Neutrophil (primary cell): ENCODE data around the gene MEF2A.

ENCODE experiments used
- H3K27ac ChIP-seq: fragments of 200-600 bp; sonication (generic); 2 replicates; pipeline ENCODE4 v1.5.1; 2016; ENCODE audit warnings: mild to moderate bottlenecking, moderate library complexity
- H3K27me3 ChIP-seq: fragments of 200-600 bp; sonication (generic); 2 replicates; pipeline ENCODE4 v1.6.0; 2016; ENCODE audit warnings: mild to moderate bottlenecking
- H3K36me3 ChIP-seq: fragments of 200-600 bp; sonication (generic); 2 replicates; pipeline ENCODE4 v1.5.1; 2017
- H3K4me1 ChIP-seq, 2 experiments: fragments of 200-600 bp in 1 of 2; sonication (generic) in 1 of 2; 1 replicate in 1 of 2; 2 replicates in 1 of 2; pipeline versions ENCODE4 v1.5.1 to v1.6.1; 2013 to 2016; ENCODE audit warnings: low read depth in 1 of 2, low read length in 1 of 2, mild to moderate bottlenecking in 1 of 2, moderate library complexity in 1 of 2; ENCODE audit not compliant: control insufficient read depth in 1 of 2, insufficient read depth in 1 of 2
- H3K4me3 ChIP-seq, 2 experiments: fragments of 200-600 bp in 1 of 2; sonication (generic) in 1 of 2; 1 replicate in 1 of 2; 2 replicates in 1 of 2; pipeline ENCODE4 v1.5.1; 2013 to 2016; ENCODE audit warnings: low read depth in 1 of 2, low read length in 1 of 2, mild to moderate bottlenecking in 1 of 2, moderate library complexity in 1 of 2
- H3K9me3 ChIP-seq: fragments of 200-600 bp; sonication (generic); 2 replicates; pipeline ENCODE4 v1.5.1; 2016
- TF ChIP-seq, protein P1 (sequence below): fragments of 200-600 bp; sonication (generic); IDR thresholded peaks from 2 replicates; pipeline ENCODE4 v1.5.1; 2016; ENCODE audit warnings: antibody characterized with exemption

MEF2A gene

DNA sequence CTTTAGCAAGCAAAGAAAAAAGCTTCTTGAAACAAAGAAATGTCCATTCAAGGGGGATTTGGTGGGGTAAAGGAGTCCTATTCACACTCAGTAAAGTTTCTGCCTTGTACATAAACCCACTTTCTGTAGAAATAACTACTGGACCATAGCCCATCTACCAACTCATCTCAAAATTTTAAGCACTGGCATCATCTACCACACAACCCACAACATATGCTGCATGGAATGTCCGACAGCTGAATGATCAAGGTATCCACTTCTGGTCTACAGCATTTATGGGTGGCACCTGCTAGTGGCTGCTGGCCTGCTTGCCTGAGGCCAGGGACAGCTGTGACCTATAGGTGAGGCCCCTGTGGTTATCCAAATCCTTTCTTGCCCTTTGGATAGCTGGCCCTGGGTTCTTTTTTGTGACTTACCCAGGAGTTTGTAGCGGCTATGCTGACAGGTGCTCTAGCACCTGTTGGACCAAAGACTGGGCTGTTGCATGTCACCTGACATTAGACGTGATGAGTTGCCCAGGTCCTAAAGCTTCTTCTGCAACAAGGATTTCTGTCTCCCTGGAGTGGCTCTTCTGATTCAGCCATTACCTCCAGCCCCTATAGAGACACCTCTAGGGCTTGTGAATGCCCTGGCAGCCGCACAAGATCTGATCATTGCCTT, 19.2 kb upstream of the MEF2A start:
- no peaks in the 10 kb centered on the region for H3K4me1 ChIP-seq
- no peaks in the 10 kb centered on the region for H3K27me3 ChIP-seq
- no peak overlapping the region for H3K4me3 ChIP-seq
- H3K9me3 ChIP-seq = no peaks in the 10 kb centered on the region
- TF ChIP-seq, protein P1, sequence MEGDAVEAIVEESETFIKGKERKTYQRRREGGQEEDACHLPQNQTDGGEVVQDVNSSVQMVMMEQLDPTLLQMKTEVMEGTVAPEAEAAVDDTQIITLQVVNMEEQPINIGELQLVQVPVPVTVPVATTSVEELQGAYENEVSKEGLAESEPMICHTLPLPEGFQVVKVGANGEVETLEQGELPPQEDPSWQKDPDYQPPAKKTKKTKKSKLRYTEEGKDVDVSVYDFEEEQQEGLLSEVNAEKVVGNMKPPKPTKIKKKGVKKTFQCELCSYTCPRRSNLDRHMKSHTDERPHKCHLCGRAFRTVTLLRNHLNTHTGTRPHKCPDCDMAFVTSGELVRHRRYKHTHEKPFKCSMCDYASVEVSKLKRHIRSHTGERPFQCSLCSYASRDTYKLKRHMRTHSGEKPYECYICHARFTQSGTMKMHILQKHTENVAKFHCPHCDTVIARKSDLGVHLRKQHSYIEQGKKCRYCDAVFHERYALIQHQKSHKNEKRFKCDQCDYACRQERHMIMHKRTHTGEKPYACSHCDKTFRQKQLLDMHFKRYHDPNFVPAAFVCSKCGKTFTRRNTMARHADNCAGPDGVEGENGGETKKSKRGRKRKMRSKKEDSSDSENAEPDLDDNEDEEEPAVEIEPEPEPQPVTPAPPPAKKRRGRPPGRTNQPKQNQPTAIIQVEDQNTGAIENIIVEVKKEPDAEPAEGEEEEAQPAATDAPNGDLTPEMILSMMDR = no peak
- H3K27ac ChIP-seq = no peak overlapping the region
- no peaks in the 10 kb centered on the region for H3K36me3 ChIP-seq

DNA sequence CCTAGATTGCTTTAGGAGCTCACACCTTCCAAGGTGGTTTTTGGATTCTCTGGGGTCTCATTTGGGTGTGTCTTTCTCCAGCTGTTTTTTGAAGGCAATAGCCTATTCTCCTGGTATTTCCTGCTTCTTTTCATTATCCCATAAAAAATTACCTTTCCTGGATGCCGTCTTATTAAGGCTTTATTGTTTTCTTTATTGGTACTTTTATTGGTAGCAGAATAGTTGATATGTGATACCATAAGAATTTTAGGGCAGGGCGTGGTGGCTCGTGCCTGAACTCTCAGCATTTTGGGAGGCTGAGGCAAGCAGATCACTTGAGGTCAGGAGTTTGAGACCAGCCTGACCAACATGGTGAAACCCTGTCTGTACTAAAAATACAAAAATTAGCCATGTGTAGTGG, 18.3 kb upstream of the MEF2A start:
- TF ChIP-seq, protein P1 = no peak
- Histone ChIP-seq H3K36me3 (no peaks in the 10 kb centered on the region), H3K4me1 (no peaks in the 10 kb centered on the region)

DNA sequence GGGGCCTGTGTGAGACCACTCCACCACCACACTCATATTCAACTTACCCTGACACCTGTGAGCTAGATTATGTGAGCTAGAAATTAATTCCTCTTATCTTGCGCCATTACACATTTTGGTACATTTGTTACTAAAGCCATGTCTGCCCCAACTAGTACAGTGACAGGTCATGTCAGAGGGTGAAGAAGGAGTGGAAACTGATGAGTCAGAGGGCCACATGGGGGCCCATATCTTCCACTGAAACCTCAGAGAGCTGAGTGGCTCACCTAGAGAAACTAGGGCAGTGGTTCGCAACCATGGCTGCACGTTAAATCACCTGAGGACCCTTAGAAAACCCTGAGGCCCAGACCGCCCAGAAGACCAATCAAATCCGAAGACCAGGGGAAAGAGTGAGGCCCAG, 15.7 kb upstream of the MEF2A start:
- Histone ChIP-seq H3K27ac (no peak overlapping the region), H3K4me3 (no peak overlapping the region), H3K4me1 (no peaks in the 10 kb centered on the region), H3K36me3 (no peaks in the 10 kb centered on the region), H3K9me3 (no peaks in the 10 kb centered on the region), H3K27me3 (no peaks in the 10 kb centered on the region)
- TF ChIP-seq, protein P1 = no peak

More for the DNA sequence above, 18.3 kb upstream of the MEF2A start:
- H3K9me3 ChIP-seq = no peaks in the 10 kb centered on the region
- no peaks in the 10 kb centered on the region for H3K27me3 ChIP-seq
- H3K4me3 ChIP-seq = no peak overlapping the region
- no peak overlapping the region for H3K27ac ChIP-seq

DNA sequence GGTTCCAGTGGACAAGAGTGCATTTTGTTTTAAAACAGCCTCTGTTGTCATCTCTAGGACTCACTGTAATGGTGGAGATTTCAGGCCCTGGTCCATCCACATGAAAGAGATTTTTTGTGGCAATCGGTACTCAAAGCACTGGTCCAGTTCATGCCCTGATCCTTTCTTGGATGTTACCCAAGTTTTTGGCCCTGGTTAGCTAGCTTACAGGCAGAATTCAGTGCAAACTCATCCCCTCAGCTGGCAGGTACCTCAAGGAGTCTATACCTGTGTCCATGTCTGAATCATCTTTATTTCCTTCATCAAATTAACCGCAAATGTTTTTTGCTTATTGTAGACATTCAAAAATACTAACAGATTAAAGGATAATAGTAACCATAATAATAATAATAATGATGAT, 13.7 kb upstream of the MEF2A start:
- H3K36me3 ChIP-seq = no peaks in the 10 kb centered on the region
- H3K4me3 ChIP-seq = no peak overlapping the region
- no peaks in the 10 kb centered on the region for H3K27me3 ChIP-seq
- H3K4me1 ChIP-seq = no peaks in the 10 kb centered on the region
- TF ChIP-seq, protein P1 = no peak
- H3K9me3 ChIP-seq = no peaks in the 10 kb centered on the region
- no peak overlapping the region for H3K27ac ChIP-seq

DNA sequence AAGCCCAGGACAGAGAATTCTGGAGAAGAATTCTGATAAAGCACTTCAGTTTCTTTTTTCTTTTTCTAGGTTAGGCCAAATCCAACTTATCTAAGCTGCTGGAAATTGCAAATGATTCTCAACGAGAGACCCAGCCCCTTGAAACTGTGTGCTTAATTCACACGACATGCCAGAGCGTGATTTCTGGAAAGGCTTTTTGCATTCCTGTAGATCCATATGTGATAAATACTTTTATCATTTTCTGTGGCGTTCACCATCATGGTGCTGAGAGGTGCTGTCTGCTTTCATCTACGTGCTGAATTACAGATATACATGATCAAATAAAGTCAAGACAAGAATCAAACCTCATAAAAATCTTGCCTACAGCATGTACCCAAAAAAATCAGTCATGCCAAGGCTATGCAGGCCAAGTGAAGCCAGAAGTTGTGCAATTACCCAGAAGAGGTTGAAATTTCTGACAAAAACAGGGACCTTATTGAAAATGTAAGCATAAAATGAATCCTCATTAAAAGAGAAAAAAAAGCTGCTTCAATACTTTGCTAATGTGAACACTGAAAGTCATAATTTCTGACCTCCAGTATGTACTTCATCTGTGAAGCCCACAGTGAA, 10.8 kb upstream of the MEF2A start:
- no peak overlapping the region for H3K4me3 ChIP-seq
- H3K27ac ChIP-seq = no peak overlapping the region
- H3K9me3 ChIP-seq = no peaks in the 10 kb centered on the region
- TF ChIP-seq, protein P1 = no peak
- no peaks in the 10 kb centered on the region for H3K4me1 ChIP-seq
- H3K27me3 ChIP-seq = peaks cover 9% of the 10 kb centered on the region
- H3K36me3 ChIP-seq = no peaks in the 10 kb centered on the region
